Thyroid gland (tissue), 4 donors: ENCODE results near the gene ELL. TPM values are rescaled to one million over a fixed set of nuclear protein-coding genes. Genes with fewer than 3 reads are reported as not detected.

Source experiments
- DNase-seq, 2 donors: peaks; one replicate each; pipeline ENCODE4 v3.0.0-alpha.2; 2019
- H3K27ac ChIP-seq, 3 donors: fragments of 200-600 bp; sonication (generic); 1 replicate in 2 of 3; 2 replicates in 1 of 3; pipeline ENCODE4 v1.5.1; 2016 to 2019; ENCODE audit warnings: mild to moderate bottlenecking in 1 of 3, moderate library complexity in 1 of 3
- H3K27me3 ChIP-seq: fragments of 200-600 bp; sonication (generic); one replicate; pipeline ENCODE4 v1.5.1; 2019
- H3K36me3 ChIP-seq, 2 donors: fragments of 200-600 bp; sonication (generic); one replicate each; pipeline ENCODE4 v1.5.1; 2016 to 2019
- H3K4me1 ChIP-seq, 2 donors: fragments of 200-600 bp; sonication (generic); one replicate each; pipeline ENCODE4 v1.5.1; 2017 to 2019
- H3K4me3 ChIP-seq, 3 donors: fragments of 200-600 bp; sonication (generic); replicated peaks in 1 of 3; 1 replicate in 2 of 3; 2 replicates in 1 of 3; pipeline ENCODE4 v1.5.1; 2016; ENCODE audit warnings: mild to moderate bottlenecking in 1 of 3
- H3K9me3 ChIP-seq: fragments of 200-600 bp; sonication (generic); one replicate; pipeline ENCODE4 v1.5.1; 2017
- POLR2A ChIP-seq, 2 donors: fragments of 450-650 bp; IDR thresholded peaks; one replicate each; pipeline ENCODE4 v1.6.1; 2017; ENCODE audit warnings: antibody characterized with exemption in 2 of 2, mild to moderate bottlenecking in 2 of 2, moderate library complexity in 1 of 2
- WGBS, 2 donors: methylation state at CpG; one replicate each; pipeline ENCODE4 v1.1.5; 2017; 5-methylcytosine and 5-hydroxymethylcytosine counted together
- intact Hi-C: fragments of 100-400 bp; cut with DNase I; formaldehyde crosslinking; loops from one replicate; pipeline ENCODE4 v1.15.1; 2023
- total RNA-seq, 4 donors: library from RNA; depleted of rRNA; stranded (reverse); fragments of >200 nt; gene quantifications; one replicate each; pipeline ENCODE4 v1.2.3, GENCODE V29; 2016
- TF ChIP-seq, protein P1 (sequence below), 6 experiments: fragments of 200-600 bp in 3 of 6; fragments of 450-650 bp in 3 of 6; sonication (generic) in 3 of 6; IDR thresholded peaks; one replicate each; pipeline ENCODE4 v1.5.1; 2016 to 2019; ENCODE audit warnings: antibody characterized with exemption in 6 of 6, mild to moderate bottlenecking in 2 of 6, inconsistent platforms in 1 of 6, moderate library complexity in 1 of 6

The ELL gene
- total RNA-seq, 4 donors from 2014 or later, result 10.8 to 31.0 (median 11.5) TPM

DNA sequence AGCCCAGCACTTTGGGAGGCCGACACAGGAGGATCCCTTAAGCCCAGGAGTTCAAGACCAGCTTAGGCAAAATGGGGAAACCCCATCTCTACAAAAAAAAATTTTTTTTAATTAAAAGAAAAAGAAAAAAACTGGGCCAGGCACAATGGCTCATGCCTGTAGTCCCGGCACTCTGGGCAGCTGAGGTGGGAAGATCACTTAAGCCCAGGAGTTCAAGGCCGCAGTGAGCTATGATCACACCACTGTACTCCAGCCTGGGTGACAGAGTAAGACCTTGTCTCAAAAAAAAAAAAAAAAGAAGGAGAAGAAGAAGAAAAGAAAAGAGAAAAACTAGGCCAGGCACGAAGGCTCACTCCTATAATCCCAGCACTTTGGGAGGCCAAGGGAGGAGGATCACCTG, 4.3 kb downstream of the ELL start:
- Histone ChIP-seq H3K36me3 (no peaks in the 10 kb centered on the region), H3K27ac (no peak overlapping the region), H3K4me1 (peaks cover 25 to 53% of the 10 kb centered on the region in 2 donors), H3K9me3 (no peaks in the 10 kb centered on the region), H3K27me3 (no peaks in the 10 kb centered on the region), H3K4me3 (no peak overlapping the region)
- intact Hi-C loops, result loop anchor here (10.0 kb wide), 1 partner anchor 53 kb away; no protein-coding TSS in a partner anchor
- WGBS, 2 donors, result 97 to 99% methylated on average over 4 of the region's 4 CpGs
- DNase-seq, result no peak
- TF ChIP-seq, protein P1, sequence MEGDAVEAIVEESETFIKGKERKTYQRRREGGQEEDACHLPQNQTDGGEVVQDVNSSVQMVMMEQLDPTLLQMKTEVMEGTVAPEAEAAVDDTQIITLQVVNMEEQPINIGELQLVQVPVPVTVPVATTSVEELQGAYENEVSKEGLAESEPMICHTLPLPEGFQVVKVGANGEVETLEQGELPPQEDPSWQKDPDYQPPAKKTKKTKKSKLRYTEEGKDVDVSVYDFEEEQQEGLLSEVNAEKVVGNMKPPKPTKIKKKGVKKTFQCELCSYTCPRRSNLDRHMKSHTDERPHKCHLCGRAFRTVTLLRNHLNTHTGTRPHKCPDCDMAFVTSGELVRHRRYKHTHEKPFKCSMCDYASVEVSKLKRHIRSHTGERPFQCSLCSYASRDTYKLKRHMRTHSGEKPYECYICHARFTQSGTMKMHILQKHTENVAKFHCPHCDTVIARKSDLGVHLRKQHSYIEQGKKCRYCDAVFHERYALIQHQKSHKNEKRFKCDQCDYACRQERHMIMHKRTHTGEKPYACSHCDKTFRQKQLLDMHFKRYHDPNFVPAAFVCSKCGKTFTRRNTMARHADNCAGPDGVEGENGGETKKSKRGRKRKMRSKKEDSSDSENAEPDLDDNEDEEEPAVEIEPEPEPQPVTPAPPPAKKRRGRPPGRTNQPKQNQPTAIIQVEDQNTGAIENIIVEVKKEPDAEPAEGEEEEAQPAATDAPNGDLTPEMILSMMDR (IDR thresholded peaks at IDR 0.05), result no peak
- no peak for TF ChIP-seq POLR2A (IDR thresholded peaks at IDR 0.05)

DNA sequence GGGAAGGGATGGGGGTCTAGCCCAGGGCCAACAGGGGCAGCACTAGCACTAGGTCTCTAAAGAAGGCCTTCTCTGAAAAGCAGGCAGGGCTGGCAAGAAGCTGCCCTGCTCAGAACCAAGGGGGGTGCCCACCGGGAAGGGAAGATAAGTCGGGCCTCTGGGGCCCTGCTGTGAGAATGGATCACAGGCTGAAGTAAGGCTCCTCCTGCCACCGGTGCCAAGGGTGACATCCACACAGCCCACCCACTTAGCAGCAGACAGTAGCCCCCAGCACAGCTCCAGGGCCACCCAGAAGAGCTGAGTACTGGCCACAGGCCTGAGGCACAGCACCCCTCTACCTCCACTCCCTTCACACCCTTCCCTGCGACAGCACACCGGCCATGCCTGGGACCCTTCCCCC, 5.9 kb downstream of the ELL start:
- Histone ChIP-seq H3K27me3 (no peaks in the 10 kb centered on the region), H3K4me3 (no peak overlapping the region), H3K4me1 (peaks cover 25 to 57% of the 10 kb centered on the region in 2 donors), H3K9me3 (no peaks in the 10 kb centered on the region), H3K36me3 (no peaks in the 10 kb centered on the region), H3K27ac (no peak overlapping the region)
- intact Hi-C loops, result loop anchor here (10.0 kb wide), 1 partner anchor 51 kb away; no protein-coding TSS in a partner anchor
- no peak for DNase-seq
- TF ChIP-seq, protein P1 (IDR thresholded peaks at IDR 0.05), result no peak
- no peak for TF ChIP-seq POLR2A (IDR thresholded peaks at IDR 0.05)
- 92 to 100% methylated on average over 3 to 5 of the region's 5 CpGs for WGBS, 2 donors

DNA sequence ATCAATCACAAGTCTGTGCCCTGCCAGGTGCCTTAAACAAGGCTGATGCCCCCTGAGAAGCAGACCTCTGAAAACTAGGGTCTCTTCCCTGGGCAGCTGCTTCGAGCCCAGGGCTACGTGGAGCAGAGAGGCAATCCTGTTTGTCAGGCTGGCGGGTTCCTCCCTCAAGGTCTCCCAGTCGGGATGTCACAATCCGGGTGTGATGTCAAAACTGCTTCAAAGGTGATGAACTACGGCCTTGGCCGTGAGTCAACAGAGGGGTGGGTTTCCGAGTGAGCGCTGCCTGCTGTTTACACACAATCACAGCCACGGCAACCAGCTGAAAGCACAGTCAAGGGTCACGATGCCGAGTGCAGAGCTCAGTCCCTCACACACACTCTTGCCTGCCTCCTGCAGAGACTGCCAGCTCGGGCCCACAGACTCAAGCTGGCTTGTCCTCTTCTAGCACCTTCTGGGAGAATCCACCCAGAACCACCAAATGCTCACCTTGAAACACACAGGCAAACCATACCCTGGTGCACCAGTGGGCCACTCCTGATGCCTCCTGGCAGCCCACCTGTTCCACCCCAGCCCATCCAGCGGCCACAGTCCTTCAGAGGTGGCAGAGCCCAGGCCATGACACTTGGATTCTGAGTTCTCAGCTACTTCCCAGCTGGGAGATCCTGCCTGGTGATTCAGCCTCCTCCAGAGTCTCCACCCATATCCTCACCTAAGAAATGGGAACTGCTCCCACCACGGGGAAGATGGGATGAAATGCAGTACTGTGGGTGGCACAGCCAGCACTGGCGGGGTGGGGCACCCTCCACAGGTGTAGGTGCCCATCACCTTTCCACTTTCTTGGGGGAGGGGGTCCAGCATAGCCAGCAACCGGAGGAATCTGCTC, 6.8 kb downstream of the ELL start:
- H3K4me3 ChIP-seq, result no peak overlapping the region
- H3K27me3 ChIP-seq, result no peaks in the 10 kb centered on the region
- 24 to 33% methylated on average over 11 to 13 of the region's 17 CpGs for WGBS, 2 donors
- H3K27ac ChIP-seq, result peak overlapping the region in 2 of 3 donors; percentile 57 to 63
- H3K36me3 ChIP-seq, result no peaks in the 10 kb centered on the region
- DNase-seq, result peak; percentile 52 to 54
- no peak for TF ChIP-seq POLR2A (IDR thresholded peaks at IDR 0.05)
- TF ChIP-seq, protein P1 (IDR thresholded peaks at IDR 0.05), result no peak
- intact Hi-C loops, result loop anchor here (10.0 kb wide), 1 partner anchor 50 kb away; no protein-coding TSS in a partner anchor
- H3K9me3 ChIP-seq, result no peaks in the 10 kb centered on the region
- H3K4me1 ChIP-seq, result peaks cover 23 to 54% of the 10 kb centered on the region in 2 donors

DNA sequence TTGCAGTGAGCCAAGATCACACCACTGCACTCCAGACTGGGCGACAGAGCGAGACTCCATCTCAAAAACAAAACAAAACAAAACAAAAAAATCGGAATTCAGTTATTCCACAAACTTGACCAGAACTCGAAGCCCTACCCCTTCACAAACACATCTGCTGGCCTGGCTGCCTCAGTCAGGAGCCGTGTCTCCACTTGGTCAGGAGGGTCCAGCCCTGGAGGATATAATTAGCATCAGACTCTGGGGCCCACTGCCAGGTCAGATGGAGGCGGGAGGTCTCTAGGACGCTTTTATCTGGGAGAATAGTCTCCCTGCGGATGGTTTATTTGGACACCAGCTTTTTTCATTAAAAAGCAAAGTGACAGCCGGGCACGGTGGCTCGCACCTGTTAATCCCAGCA, 8.0 kb downstream of the ELL start:
- Histone ChIP-seq H3K27ac (no peak overlapping the region), H3K4me1 (peaks cover 19 to 55% of the 10 kb centered on the region in 2 donors), H3K4me3 (no peak overlapping the region), H3K9me3 (no peaks in the 10 kb centered on the region), H3K36me3 (no peaks in the 10 kb centered on the region), H3K27me3 (no peaks in the 10 kb centered on the region)
- no peak for DNase-seq
- 85% methylated on average over 11 of the region's 11 CpGs for WGBS, 2 donors
- intact Hi-C loops, result loop anchor here (10.0 kb wide), 1 partner anchor 49 kb away; no protein-coding TSS in a partner anchor
- TF ChIP-seq, protein P1 (IDR thresholded peaks at IDR 0.05), result no peak
- TF ChIP-seq POLR2A (IDR thresholded peaks at IDR 0.05), result no peak

DNA sequence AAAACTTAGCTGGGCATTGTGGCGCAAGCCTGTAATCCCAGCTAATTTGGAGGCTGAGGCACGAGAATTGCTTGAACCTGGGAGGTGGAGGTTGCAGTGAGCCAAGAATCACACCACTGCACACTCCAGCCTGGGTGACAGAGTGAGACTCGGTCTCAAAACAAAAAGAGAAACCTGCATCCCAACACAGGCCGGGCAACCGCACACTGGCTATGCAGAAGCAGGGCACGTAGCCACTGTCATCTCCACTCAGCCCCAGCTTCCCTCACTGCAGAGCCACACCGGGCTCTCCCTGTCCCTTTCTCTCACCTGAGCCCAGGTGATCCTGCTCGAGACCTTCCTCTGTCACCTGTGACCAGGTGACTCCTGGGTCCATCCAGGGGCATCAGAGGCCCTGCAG, 11.7 kb downstream of the ELL start:
- Histone ChIP-seq H3K27me3 (no peaks in the 10 kb centered on the region), H3K36me3 (no peaks in the 10 kb centered on the region), H3K4me3 (no peak overlapping the region), H3K4me1 (peaks cover 20 to 70% of the 10 kb centered on the region in 2 donors), H3K27ac (no peak overlapping the region), H3K9me3 (no peaks in the 10 kb centered on the region)
- WGBS, 2 donors, result 91 to 98% methylated on average over 8 of the region's 8 CpGs
- DNase-seq, result no peak
- intact Hi-C loops, result loop anchor here (10.0 kb wide), 1 partner anchor 45 kb away; no protein-coding TSS in a partner anchor
- TF ChIP-seq POLR2A (IDR thresholded peaks at IDR 0.05), result no peak
- TF ChIP-seq, protein P1 (IDR thresholded peaks at IDR 0.05), result no peak
